ENCODE measurements around the gene MFSD12.

The MFSD12 gene

GRCh38 chr19:3557461-3558248 lies at the start of gene MFSD12:
TSS of gene MFSD12 (minus strand) at chr19:3557586. CDS start at chr19:3557403, 183 bp downstream.
- peak; percentile 90 to 92 for DNase-seq (ENCODE audit: low read depth in 2 of 2)

- DNase-seq (ENCODE audit: low read depth in 2 of 2) = peak in 1 of 2 donors; percentile 23
Measured at GRCh38 chr19:3606690-3607289, 49.4 kb upstream of the MFSD12 start, which contains the start of gene TBXA2R. TSS of gene TBXA2R (minus strand) at chr19:3606875. CDS start at chr19:3600634, 6,241 bp downstream.

- no peak for DNase-seq (ENCODE audit: low read depth in 2 of 2)
Measured at GRCh38 chr19:3606174-3606689, 48.8 kb upstream of the MFSD12 start.

DNA sequence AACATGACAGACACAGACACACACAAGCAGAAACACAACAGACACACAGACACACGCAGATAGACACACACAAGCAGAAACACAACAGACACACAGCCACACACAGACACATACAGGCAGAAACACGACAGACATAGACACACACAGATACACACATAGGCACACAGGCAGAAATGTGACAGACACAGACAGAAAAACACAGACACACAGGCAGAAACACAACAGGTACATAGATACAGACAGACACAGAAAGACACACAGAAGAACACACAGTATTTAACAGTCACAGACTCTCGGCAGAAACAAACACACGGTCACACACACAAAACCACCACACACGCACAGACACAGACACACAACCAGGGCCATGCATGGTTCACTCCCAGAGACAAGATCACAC lies 48.4 kb upstream of the MFSD12 start:
- DNase-seq (ENCODE audit: low read depth in 2 of 2) = no peak

DNA sequence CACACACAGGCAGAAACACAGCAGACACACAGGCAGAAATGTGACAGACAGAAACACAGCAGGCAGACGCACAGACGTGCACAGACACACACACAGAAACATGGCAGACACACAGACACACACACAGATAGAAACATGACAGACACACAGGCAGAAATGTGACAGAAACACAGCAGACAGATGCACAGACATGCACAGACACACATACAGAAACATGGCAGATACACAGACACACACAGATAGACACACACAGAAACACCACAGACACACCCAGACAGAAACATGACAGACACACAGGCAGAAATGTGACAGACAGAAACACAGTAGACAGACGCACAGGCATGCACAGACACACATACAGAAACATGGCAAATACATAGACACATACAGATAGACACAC lies 48.0 kb upstream of the MFSD12 start:
- DNase-seq (ENCODE audit: low read depth in 2 of 2) = no peak

- DNase-seq (ENCODE audit: low read depth in 2 of 2) = no peak
Measured at GRCh38 chr19:3604987-3605343, 47.6 kb upstream of the MFSD12 start.

GRCh38 chr19:3604227-3604986 lies 47.0 kb upstream of the MFSD12 start:
- no peak for DNase-seq (ENCODE audit: low read depth in 2 of 2)

DNA sequence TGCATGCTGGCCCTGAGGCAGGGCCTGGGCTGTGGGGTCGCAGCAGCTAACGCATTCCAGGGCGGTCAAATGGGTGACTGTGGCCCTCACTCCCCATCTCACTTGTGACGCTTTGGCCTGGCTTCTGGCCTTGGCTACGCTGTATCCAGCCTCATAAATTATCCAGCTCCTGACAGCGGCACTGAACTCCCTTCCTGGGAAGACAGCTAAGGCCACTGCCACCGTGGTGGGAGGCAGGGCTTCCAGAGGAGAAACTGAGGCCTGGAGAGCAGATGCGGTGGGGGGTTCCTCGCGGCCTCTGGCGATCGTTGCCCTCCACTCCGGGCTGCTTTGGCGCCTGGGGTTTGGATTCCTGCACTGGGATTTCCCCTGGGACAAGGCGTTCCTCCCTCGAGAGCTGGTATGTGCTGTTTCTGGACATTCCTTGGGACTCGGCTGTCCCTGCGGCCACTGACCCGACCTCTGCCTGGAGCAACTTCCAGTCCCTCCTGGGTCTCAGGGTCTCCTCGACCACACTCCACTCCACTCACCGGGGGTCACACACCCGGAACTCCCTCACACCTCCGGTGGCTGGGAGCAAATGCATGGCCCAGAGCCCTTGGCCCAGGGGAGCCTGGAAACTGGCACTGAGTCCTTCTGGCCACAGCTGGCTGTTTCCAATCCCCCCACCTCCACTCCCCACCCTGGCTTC lies 45.9 kb upstream of the MFSD12 start:
- no peak for DNase-seq (ENCODE audit: low read depth in 2 of 2)

DNA sequence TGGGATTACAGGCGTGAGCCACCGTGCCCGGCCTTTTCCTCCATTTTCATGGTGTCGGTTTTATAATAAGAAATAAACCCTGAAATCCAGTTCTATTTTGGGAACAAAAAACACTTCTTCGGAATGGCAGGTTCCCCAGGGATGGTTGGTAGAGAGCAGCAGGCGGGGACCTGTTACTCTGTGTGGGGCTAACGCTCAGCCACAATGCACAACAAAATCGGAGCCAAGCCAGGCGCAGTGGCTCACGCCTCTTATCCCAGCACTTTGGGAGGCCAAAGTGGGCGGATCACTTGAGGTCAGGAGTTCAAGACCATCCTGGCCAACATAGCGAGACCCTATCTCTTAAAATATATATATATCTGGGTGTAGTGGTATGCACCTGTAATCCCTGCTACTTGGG lies 43.6 kb upstream of the MFSD12 start:
- no peak for DNase-seq (ENCODE audit: low read depth in 2 of 2)

DNA sequence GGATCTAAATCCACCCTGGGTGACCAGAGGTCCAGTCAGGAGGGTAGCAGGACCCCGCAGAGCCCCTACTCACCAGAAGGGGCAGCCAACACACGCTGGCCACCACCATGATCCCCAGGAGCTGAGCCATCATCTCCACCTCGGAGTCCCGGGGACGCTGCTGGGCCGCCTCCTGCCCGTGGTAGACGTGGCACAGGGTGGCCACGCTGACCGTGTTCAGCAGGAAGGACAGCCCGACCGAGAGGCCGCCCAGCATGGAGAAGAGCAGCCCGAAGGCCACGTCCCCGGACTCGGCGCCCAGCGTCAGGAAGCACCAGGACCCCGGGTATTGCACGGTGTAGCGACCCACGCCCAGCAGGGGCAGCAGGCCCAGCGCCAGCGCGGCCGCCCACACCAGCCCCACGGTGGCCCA lies 42.4 kb upstream of the MFSD12 start:
- DNase-seq (ENCODE audit: low read depth in 2 of 2) = no peak

DNA sequence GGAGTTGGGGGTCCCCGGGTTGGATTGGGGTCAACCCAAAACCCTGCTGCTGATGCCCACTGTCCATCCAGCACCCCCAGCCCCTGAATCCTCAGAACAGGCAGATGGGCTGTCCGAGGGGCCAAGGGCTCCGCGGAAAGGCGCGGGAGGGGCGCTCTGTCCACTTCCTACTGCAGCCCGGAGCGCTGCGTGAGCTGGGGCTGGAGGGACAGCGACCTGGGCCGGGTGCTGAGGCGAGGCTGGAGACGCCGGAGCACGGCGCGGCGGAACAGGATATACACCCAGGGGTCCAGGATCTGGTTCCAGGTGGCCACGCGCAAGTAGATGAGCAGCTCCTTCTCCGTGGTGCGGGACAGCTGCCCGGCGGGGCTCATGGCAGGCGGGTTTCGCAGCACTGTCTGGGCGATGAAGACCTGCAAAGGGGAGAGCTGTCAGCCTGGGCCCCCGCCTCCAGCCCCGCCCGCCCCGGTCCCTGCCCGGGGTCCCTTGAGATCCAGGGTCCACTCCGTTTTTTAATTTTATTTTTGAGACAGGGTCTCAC lies 38.2 kb upstream of the MFSD12 start:
- no peak for DNase-seq (ENCODE audit: low read depth in 2 of 2)

- no peak for DNase-seq (ENCODE audit: low read depth in 2 of 2)
Measured at GRCh38 chr19:3593156-3593555, 35.8 kb upstream of the MFSD12 start.

GRCh38 chr19:3591876-3592613 lies 34.7 kb upstream of the MFSD12 start:
- DNase-seq (ENCODE audit: low read depth in 2 of 2) = no peak

DNA sequence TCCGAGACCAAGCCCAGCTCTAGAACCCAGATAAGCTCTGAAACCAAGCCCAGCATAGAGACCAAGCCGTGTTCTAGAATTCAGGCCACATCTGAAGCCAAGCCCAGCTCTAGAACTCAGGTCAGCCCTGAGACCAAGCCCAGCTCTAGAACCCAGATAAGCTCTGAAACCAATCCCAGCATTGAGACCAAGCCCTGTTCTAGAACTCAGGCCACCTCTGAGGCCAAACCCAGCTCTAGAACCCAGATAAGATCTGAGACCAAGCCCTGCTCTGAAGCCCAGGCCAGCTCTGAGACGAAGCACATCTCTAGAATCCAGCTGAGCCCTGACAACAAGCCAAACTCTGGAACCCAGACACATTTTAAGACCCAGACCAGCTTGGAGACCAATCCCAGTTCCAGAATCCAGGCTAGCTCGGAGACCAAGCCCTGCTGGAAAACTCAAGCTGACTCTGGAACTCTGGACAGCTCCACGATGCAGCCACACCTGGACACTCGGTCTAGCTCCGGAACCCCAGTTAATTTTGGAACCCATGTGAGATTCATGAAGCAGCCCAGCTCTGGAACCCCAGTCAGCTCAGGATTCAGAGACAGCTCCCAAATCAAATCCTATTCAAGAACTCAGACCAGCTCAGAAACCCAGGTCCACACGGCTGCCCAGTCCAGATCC lies 33.7 kb upstream of the MFSD12 start:
- no peak for DNase-seq (ENCODE audit: low read depth in 2 of 2)

GRCh38 chr19:3589949-3590348 lies 32.6 kb upstream of the MFSD12 start:
- DNase-seq (ENCODE audit: low read depth in 2 of 2) = no peak

DNA sequence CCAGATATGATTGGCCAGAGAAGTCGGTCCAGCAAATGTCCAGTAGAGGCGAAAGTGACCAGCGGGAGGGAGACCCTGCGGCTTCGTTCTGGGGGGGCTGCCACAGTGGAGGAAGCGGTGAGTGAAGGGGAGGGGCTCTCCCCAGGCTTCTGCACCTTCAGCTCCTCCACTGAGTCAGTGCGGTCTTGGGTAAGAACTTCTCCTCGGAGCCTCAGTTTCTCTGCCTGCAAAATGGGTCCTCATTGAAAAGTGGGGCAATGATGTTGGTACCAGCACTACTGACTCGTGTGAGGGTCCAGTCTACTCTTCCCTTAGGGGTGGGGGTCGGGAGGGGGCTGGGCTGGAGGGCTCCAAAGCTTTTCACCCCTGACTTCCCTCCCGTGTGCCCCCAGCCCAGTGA lies 32.1 kb upstream of the MFSD12 start:
- no peak for DNase-seq (ENCODE audit: low read depth in 2 of 2)

- DNase-seq (ENCODE audit: low read depth in 2 of 2) = no peak
Measured at GRCh38 chr19:3586707-3587346, 29.4 kb upstream of the MFSD12 start.

DNA sequence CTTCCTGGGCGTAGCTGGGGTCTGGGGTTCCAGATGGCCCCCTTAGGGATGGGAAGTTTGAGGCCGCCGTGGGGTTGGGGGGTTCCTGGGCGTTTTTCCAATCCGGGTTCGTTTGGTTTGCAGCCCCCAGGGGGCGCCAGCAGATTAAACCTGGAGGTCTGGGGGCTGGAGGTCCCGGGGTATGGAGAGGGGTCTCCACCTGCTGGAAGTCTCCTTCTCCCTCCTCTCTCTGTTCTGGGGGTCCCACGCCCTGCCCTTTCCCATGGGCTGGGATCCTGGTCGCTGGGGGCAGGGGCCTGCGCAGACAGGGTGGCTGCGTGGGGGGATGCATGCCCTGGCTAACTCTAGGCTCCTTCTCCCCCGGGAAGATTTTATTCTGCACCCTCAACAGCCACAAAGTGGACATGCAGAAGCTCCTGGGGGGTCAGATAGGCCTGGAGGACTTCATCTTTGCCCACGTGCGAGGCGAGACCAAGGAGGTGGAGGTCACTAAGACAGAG lies 28.8 kb upstream of the MFSD12 start:
- no peak for DNase-seq (ENCODE audit: low read depth in 2 of 2)

GRCh38 chr19:3585301-3586126 lies 28.1 kb upstream of the MFSD12 start, which contains the start of gene GIPC3:
TSS of gene GIPC3 (plus strand) at chr19:3585478. CDS start at chr19:3585598, 120 bp downstream.
- no peak for DNase-seq (ENCODE audit: low read depth in 2 of 2)
